Diencephalon (tissue), 1 donor: ENCODE data around the gene SEPTIN1. TPM values are rescaled to one million over a fixed set of nuclear protein-coding genes. Genes with fewer than 3 reads are reported as not detected.

Experiments used
- small RNA-seq: library from RNA; depleted of rRNA; stranded (forward); fragments of <200 nt; gene quantifications from one replicate; pipeline ENCODE3, GENCODE V24; 2014
- total RNA-seq: library from RNA; depleted of rRNA; stranded (reverse); fragments of >200 nt; gene quantifications from one replicate; pipeline ENCODE4 v1.2.3, GENCODE V29; 2014

The SEPTIN1 gene, protein sequence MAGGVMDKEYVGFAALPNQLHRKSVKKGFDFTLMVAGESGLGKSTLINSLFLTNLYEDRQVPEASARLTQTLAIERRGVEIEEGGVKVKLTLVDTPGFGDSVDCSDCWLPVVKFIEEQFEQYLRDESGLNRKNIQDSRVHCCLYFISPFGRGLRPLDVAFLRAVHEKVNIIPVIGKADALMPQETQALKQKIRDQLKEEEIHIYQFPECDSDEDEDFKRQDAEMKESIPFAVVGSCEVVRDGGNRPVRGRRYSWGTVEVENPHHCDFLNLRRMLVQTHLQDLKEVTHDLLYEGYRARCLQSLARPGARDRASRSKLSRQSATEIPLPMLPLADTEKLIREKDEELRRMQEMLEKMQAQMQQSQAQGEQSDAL
- total RNA-seq = 1.2 TPM

GRCh38 chr16:30382111-30382881 lies at the start of gene SEPTIN1:
Gene SEPTIN1, minus strand, starts transcription at chr16:30382561. Its CDS starts 19 bp downstream, at chr16:30382542.

GRCh38 chr16:30429678-30430427 lies 47.5 kb upstream of the SEPTIN1 start, which contains the start of gene DCTPP1:
Gene DCTPP1, minus strand, starts transcription at chr16:30430030. Its CDS starts 50 bp downstream, at chr16:30429980.

DNA sequence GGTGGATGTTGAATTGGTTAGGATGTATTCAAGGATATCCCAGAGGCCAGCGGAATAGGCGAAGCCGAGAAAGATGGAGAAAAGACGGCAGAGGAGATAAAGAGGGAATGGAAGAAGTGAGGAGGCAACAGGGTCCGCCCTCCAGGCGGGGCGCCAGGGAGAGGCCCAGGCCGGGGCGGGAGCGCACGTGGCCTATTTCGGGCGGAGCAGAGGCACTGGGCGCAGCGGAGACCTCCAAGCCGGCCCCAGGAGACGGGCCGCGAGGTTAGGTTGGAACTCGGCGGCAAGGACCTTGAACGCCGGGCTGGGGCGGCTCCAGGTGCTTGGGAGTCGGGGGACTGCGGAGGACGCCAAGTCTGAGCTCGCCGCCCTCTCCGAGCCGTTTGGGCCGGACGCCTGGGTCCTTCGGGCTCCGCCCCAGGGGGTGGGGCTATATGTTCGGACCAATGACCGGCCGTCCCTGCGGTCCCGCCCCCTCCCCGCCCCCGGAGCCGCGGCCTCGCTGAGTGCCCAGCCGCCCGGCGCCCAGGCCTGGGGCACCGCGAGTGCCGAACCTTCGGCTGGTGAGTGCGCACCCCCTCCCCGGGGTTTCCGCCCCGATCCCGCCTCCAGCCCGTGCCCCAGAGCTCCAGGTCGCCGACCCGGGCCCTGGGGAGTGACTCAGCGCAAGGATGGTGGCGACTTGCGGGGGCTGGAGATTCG lies 24.9 kb upstream of the SEPTIN1 start, which contains the start of gene ZNF771:
ZNF771 (plus strand) TSS at position 505 of the 702 bp plus-strand sequence. CDS start 448 bp downstream, outside the sequence.

DNA sequence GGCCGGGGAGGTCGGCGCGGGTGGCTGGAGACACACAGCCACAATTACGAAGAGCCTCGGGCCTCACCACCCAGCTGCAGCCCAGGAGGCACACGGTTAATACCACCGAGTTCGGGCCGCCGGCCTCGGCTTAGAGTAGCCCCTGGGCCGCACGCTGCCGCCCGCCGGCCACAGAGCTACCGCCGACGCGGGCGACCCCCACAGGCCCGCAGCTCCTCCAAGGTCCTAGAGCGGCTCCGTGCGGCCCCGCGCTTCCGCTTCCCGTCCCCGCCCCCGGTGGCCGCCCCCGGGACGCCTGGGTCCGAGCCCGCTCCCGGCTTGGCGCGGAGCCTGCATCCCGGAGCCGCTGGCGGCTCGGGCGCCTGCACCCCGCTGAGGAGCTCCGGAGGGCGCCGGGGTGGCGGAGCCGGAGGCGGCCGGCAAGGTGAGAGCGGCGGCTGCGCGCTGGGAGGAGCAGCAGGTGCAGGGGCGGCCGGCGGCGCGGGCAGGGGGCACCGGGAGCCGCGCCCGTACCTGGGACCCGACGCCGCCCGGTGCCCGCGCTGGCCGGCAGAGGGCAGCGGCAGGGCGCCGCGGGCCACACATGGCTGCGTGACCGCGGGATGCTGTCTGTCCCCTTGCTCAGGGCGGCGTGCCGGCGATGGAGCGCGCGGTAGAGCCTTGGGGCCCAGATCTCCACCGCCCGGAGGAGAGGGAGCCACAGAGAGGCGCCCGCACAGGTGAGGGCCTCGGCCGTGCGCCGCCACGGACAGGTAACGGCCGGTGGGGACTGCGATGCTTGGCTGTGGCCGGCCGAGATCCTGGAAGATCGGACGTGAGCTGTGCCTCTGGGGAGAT lies 13.0 kb upstream of the SEPTIN1 start, which contains the start of gene ZNF48:
ZNF48 (plus strand) TSS at position 266 of the 837 bp plus-strand sequence; CDS start at position 641, 375 bp downstream.

DNA sequence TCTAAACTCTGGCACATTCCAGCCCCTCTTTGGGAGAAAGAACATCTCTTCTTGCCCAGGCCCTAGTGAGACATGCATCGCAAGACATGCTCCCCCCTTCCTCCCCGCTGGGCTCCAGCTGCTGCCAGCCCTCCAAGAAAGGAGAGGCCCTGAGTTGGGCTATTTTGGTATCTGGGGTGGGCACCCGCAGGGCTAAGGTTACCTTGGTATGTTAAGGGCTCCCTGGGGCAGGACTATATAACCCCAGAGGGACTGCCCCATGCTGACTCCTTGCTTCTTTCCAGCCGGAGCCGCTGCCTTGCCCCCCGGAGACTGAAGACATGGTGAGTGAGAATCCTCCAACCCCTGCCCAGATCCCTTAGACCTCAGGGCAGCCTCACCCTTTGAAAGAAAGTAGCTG lies 7.8 kb downstream of the SEPTIN1 start, which contains the start of gene MYL11:
MYL11 (plus strand) TSS at position 265 of the 400 bp plus-strand sequence; CDS start at position 321, 56 bp downstream.

GRCh38 chr16:30370456-30371247 lies 11.7 kb downstream of the SEPTIN1 start, which contains the start of gene TBC1D10B:
Gene TBC1D10B, minus strand, starts transcription at chr16:30370494. Its CDS starts 311 bp downstream, at chr16:30370183.

DNA sequence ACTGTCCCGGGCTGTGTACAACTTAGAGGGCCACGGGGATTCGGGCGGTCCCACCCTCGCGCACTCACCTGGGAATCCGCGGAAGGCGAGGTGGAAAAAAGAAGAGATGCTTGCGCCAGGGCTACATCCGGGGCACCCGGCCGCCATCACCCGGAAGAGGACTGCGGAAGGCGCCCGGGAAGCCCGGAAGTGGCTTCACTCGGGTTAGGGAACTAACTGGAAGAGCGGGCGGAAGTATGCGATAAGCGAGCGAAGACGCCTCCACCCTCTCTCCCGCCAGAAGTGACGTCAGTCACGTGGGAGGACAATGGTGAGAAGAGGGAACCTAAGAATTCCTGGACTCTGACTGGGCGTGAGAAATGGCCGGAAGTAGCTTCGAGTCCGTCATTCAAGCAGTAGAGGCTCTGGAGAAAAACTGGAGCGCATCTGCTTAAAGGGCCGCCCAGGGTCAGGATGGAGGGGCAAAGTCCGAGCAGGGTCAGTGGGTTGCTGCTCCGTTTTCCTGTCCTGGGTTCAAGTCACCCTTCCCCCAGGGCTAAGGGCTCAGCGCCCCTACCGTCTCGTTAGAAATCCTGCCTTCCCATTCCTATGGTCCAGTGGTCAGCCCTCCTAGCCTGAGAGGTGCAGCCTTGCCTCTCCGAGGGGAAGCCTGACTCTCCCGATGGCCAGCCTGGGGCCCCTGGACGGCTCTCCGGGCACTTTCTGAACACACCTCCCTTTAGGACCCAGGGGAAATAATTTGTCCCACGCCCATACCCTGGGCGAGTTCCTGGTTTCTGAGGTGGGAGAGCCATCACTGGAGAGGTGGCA lies 27.0 kb downstream of the SEPTIN1 start, which contains the start of gene CD2BP2:
CD2BP2 (minus strand) TSS at position 165 of the 810 bp plus-strand sequence. CDS start 627 bp downstream, outside the sequence.

Small RNA genes within 50 kb of the gene (small RNA-seq; reads per million reads assigned to genes)
- 0.23 reads per million for gene RF00406

Other genes starting within 250 kb of the SEPTIN1 start
- 20.1 TPM for gene CORO1A, start 199.0 kb downstream of the SEPTIN1 start, total RNA-seq
- gene BOLA2B, start 188.9 kb downstream of the SEPTIN1 start, total RNA-seq = 5.3 TPM
- gene SLX1A, start 188.7 kb downstream of the SEPTIN1 start, total RNA-seq = 10.8 TPM
- gene SULT1A3, start 183.3 kb downstream of the SEPTIN1 start, total RNA-seq = 1.6 TPM
- gene NPIPB13, start 134.1 kb downstream of the SEPTIN1 start, total RNA-seq = 2.5 TPM
- gene CD2BP2, start 27.3 kb downstream of the SEPTIN1 start, total RNA-seq = 39.9 TPM
- 27.0 TPM for gene TBC1D10B, start 12.1 kb downstream of the SEPTIN1 start, total RNA-seq
- gene MYL11, start 7.8 kb downstream of the SEPTIN1 start, total RNA-seq = not detected
- gene ZNF48, start 12.9 kb upstream of the SEPTIN1 start, total RNA-seq = 29.3 TPM
- 10.4 TPM for gene ZNF771, start 25.0 kb upstream of the SEPTIN1 start, total RNA-seq
- 25.4 TPM for gene DCTPP1, start 47.5 kb upstream of the SEPTIN1 start, total RNA-seq
- 13.8 TPM for gene SEPHS2, start 63.3 kb upstream of the SEPTIN1 start, total RNA-seq
- 1.2 TPM for gene ITGAL, start 90.2 kb upstream of the SEPTIN1 start, total RNA-seq
- gene ZNF768, start 144.0 kb upstream of the SEPTIN1 start, total RNA-seq = 26.5 TPM
- 12.2 TPM for gene ZNF747, start 152.3 kb upstream of the SEPTIN1 start, total RNA-seq
- 9.2 TPM for gene ZNF764, start 175.8 kb upstream of the SEPTIN1 start, total RNA-seq
- 7.6 TPM for gene ZNF688, start 189.2 kb upstream of the SEPTIN1 start, total RNA-seq
- gene ZNF785, start 203.1 kb upstream of the SEPTIN1 start, total RNA-seq = 21.2 TPM
- 12.0 TPM for gene ZNF689, start 227.8 kb upstream of the SEPTIN1 start, total RNA-seq